GM12873 (cell line): ENCODE results near the gene FXYD2.

Experiments
- TF ChIP-seq, protein P1 (sequence below): IDR thresholded peaks from 2 replicates; pipeline ENCODE4 v1.5.1; 2012; ENCODE audit warnings: low read depth, mild to moderate bottlenecking, moderate library complexity, low read length, control low read depth; ENCODE audit not compliant: insufficient read depth; ENCODE audit errors: missing control alignments

Gene FXYD2

DNA sequence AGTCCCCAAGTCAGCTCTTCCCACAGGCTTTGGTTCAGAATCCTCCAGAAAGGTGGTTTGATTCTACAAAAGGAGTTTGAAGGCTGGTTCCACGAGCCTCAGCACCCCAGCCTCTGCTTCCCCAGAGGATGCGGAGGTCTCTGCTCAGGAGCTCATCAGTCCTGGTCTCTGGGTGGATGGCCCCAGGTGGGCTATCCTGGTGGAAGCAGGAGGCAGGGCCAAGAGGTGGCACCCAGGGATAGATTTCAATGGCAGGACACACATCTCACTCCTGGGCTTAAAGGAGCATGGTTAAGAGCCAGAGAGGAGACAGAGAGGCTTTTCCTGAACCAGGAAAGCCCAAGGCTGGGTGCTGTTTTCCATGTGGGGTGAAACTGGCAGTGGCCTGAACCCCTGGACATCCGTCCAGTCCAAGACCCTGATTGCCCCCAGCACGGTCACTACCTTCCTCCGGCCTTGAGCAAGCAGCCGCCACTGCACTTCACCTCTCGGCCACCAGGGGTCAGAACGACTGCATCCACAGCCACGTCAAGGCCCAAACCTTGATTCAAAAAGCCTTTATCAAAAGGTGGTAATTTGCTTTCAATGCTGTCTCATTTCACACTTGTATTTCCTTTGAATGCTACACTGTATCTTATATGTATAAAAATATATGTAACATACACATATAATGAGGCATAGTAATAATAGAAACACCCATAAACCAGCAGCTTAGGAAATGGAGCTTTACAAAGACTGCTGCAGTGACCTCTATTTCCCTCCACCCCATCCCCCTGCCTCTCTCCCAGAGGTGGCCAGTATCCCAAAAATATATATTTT lies 19.3 kb upstream of the FXYD2 start:
- TF ChIP-seq, protein P1, sequence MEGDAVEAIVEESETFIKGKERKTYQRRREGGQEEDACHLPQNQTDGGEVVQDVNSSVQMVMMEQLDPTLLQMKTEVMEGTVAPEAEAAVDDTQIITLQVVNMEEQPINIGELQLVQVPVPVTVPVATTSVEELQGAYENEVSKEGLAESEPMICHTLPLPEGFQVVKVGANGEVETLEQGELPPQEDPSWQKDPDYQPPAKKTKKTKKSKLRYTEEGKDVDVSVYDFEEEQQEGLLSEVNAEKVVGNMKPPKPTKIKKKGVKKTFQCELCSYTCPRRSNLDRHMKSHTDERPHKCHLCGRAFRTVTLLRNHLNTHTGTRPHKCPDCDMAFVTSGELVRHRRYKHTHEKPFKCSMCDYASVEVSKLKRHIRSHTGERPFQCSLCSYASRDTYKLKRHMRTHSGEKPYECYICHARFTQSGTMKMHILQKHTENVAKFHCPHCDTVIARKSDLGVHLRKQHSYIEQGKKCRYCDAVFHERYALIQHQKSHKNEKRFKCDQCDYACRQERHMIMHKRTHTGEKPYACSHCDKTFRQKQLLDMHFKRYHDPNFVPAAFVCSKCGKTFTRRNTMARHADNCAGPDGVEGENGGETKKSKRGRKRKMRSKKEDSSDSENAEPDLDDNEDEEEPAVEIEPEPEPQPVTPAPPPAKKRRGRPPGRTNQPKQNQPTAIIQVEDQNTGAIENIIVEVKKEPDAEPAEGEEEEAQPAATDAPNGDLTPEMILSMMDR: peak; percentile 97

DNA sequence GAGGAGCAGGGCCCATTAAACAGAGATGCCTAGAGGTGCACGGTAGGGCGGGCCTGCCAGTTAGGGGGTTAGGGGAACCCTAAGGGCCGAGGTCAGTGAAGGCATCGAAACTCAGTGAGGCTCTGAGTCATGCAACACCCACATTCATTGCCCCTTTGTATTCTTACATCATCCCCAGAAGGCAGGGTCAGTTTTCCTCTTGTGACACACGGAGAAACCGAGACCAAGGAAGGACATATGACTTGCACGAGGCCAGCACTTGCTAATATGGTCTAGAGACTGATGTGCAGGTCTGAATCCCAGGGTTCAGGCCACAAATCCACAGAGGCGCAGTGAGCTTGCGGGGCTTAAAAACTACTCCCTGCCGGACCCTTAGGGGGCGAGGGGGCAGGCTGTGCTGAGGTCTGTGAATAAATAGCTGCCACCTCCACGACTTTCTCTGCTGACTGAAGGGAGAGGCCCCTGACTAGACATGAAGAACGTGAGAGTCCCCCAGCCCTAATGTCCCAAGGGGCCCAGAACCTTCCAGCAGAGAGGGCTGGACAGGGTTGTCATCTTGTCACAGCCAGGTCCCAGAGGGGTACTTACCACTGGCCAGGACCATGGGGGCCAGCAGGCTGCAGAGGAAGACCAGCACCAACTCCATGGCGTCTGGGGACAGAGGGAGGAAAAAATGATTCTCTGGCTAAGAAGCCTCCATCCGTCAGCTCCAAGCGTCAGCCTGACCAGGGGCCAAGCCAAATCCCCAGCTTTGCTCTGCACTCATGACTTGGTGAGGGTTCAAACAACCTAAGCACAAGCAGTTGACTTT lies 17.8 kb upstream of the FXYD2 start:
- TF ChIP-seq, protein P1: no peak

DNA sequence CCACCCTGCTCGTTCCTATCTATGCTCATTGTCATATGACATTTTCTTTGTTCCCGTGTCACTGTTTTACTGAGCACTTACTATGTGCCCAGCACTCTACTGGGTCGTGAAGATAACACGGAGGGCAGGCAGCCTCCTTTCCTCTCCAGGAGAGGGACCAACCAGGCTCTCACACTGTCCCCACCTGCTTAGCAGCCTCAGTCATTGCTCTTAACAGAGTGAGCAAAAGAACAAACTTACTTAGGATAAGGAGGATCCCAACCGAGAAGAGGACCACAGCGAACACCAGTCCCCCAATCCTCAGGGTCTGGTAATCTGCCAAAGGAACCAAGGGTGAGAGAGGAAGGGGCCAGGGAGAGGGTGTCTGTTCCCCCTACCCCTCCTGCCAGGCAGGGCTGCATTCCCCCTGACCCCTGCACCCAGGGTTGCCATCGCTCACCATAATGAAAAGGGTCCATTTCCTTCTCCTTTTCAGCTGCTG lies 17.0 kb upstream of the FXYD2 start:
- TF ChIP-seq, protein P1: no peak

DNA sequence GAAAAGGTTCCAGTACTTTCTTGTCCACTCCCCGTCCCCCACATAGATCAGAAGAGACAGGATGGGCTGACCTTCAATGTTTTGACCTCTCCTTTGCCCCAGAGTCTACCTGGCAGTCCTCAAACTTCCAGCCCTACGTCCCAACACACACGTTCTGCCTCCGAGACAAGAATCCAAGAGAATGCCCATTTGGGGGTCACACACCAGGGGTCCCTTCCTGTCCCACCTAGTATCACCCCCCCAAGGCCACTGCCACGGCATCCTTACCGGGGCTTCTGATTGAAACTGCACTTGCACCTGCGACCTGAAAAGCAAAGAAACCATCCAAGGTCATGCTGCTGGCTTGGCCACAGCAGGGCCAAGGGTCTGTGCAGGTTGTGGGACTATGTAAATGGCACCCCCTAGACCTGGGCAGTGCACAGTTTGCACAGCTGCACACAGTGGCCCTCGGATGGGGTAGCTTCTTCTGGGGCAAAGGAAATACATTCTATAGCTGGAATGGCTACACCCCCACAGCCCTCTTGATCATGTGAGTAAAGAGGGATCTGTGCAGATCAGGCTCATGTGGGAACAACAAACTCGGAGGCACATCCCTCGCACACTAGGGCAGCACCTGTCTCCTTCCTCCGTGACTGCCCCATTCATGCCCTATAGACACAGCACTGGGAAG lies 16.5 kb upstream of the FXYD2 start:
- TF ChIP-seq, protein P1: no peak

DNA sequence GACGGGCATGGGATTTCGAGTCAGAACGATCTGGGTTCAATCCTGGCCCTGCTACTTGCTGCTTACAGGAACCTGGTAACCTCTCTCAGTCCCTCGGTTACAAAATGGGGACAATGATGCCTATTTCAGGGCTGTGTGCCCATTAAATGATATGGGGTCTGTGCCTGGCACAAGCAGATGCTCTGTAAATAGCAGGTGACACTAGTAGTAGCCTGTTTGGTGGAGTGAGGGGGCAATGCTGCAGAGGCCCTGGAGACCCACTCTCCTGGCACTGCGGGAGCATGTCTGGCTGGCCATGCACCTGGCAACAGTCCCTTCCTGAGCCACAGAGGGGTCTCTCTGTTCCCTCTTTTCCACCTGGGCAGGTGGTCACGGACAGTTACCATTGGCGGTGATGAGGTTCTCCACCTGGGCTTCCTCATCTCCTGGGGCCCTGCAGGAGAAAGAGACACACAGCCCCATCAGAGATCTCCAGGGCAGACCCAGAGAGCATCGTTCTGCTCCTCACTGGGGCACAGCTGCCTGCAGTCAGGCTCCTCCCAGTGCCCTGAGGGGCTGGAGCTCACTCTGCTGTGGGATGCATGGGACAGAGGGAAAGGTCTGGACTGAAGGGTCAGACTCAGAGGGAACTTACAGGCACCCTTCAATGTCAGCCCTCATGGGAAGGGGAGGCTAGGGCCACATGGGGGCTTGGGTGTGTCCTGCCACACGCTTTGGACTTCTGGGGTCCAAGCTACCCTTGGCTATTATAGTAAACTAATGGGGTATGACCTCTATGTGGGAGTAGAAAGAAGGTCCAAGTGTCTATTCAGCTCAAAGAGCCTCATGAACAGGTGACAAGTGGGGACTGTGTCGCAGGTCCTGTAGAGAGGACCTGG lies 15.6 kb upstream of the FXYD2 start:
- TF ChIP-seq, protein P1: no peak

DNA sequence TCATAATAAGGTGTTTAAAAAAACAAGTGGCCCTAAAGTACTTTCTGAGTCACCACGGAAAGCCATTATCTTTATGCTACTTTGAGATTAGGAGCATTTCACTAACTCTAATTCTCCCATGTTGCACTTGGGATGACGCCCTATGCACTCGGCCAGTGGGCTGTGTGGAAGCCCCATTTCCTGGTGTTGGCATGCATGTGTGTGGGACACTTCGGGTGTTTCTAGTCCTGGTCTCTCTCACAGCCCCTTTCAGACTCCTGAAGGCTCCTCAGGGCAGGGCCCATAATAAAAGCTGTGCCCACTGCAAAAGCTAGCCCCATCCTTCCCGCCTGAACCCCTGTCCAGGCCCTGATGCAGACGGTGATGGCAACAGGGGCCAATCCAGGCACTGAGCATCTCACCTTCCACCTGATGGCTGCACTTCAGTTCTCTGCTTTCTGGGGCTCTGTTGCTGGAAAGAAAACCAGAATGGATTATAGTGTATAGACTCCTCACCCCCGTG lies 14.9 kb upstream of the FXYD2 start:
- TF ChIP-seq, protein P1: no peak
